ENCODE measurements around the gene LSAMP. TPM values are rescaled to one million over a fixed set of nuclear protein-coding genes. Genes with fewer than 3 reads are reported as not detected.

LSAMP gene
- polyA plus RNA-seq, 3 donors: not detected

GRCh38 chr3:116154389-116154788 lies 290.9 kb downstream of the LSAMP start:
- intact Hi-C loops (cut with micrococcal nuclease): no loop called here
- WGBS (ENCODE audit: insufficient coverage): 53% methylated on average over 2 of the region's 2 CpGs
- H3K27me3 Mint-ChIP-seq (ENCODE audit: low read depth in 3 of 3): peaks cover 0 to 1% (median 0%) of the 10 kb centered on the region in 3 donors

GRCh38 chr3:116153174-116153573 lies 292.1 kb downstream of the LSAMP start:
- WGBS (ENCODE audit: insufficient coverage): 67% methylated on average over 1 of the region's 3 CpGs
- Histone ChIP-seq H3K4me3 (replicated peaks in 1 of 3; ENCODE audit: low read depth in 2 of 3, low read length in 3 of 3) (no peak overlapping the region), H3K4me1 (ENCODE audit: control insufficient read depth in 1 of 2, insufficient read depth in 2 of 2, low read length in 2 of 2) (no peaks in the 10 kb centered on the region), H3K4me2 (replicated peaks; ENCODE audit: extremely low read depth, low read length, poor library complexity, severe bottlenecking) (no peak overlapping the region), H3K36me3 (replicated peaks in 1 of 2; ENCODE audit: control insufficient read depth in 1 of 2, insufficient read depth in 2 of 2, low read length in 2 of 2) (no peaks in the 10 kb centered on the region), H4K20me1 (ENCODE audit: insufficient read depth, low read length) (no peaks in the 10 kb centered on the region), H2AFZ (ENCODE audit: insufficient read depth, low read depth, low read length, poor library complexity, severe bottlenecking) (no peak overlapping the region), H3K27me3 (ENCODE audit: control insufficient read depth in 2 of 2, insufficient read depth in 2 of 2, low read length in 2 of 2) (no peaks in the 10 kb centered on the region), H3K9ac (ENCODE audit: insufficient read depth, low read length, poor library complexity, severe bottlenecking) (no peak overlapping the region), H3K27ac (ENCODE audit: low read depth in 1 of 2, low read length in 2 of 2) (no peak overlapping the region), H3K9me3 (replicated peaks in 1 of 2; ENCODE audit: control insufficient read depth in 1 of 2, insufficient read depth in 1 of 2, low read length in 2 of 2) (no peaks in the 10 kb centered on the region), H3K79me2 (ENCODE audit: insufficient read depth, low read length) (no peaks in the 10 kb centered on the region)
- Mint-ChIP-seq H3K9me3 (peaks cover 0 to 2% (median 0%) of the 10 kb centered on the region in 7 donors), H3K4me3 (no peak overlapping the region), H3K27me3 (ENCODE audit: low read depth in 3 of 3) (peaks cover 0 to 1% (median 0%) of the 10 kb centered on the region in 3 donors), H3K27ac (no peak overlapping the region), H3K36me3 (no peaks in the 10 kb centered on the region), H3K4me1 (no peaks in the 10 kb centered on the region)
- DNase-seq: no peak
- intact Hi-C loops (cut with micrococcal nuclease): no loop called here
- no peak for TF ChIP-seq CTCF (IDR thresholded peaks at IDR 0.05)

More at GRCh38 chr3:116154389-116154788, 290.9 kb downstream of the LSAMP start:
- Histone ChIP-seq H4K20me1 (ENCODE audit: insufficient read depth, low read length) (no peaks in the 10 kb centered on the region), H2AFZ (ENCODE audit: insufficient read depth, low read depth, low read length, poor library complexity, severe bottlenecking) (no peak overlapping the region), H3K27me3 (ENCODE audit: control insufficient read depth in 2 of 2, insufficient read depth in 2 of 2, low read length in 2 of 2) (no peaks in the 10 kb centered on the region), H3K27ac (ENCODE audit: low read depth in 1 of 2, low read length in 2 of 2) (no peak overlapping the region), H3K4me1 (ENCODE audit: control insufficient read depth in 1 of 2, insufficient read depth in 2 of 2, low read length in 2 of 2) (no peaks in the 10 kb centered on the region), H3K4me2 (replicated peaks; ENCODE audit: extremely low read depth, low read length, poor library complexity, severe bottlenecking) (no peak overlapping the region), H3K9me3 (replicated peaks in 1 of 2; ENCODE audit: control insufficient read depth in 1 of 2, insufficient read depth in 1 of 2, low read length in 2 of 2) (no peaks in the 10 kb centered on the region), H3K79me2 (ENCODE audit: insufficient read depth, low read length) (no peaks in the 10 kb centered on the region), H3K4me3 (replicated peaks in 1 of 3; ENCODE audit: low read depth in 2 of 3, low read length in 3 of 3) (no peak overlapping the region), H3K9ac (ENCODE audit: insufficient read depth, low read length, poor library complexity, severe bottlenecking) (no peak overlapping the region), H3K36me3 (replicated peaks in 1 of 2; ENCODE audit: control insufficient read depth in 1 of 2, insufficient read depth in 2 of 2, low read length in 2 of 2) (no peaks in the 10 kb centered on the region)
- H3K4me3 Mint-ChIP-seq: no peak overlapping the region
- peaks cover 0 to 2% (median 0%) of the 10 kb centered on the region in 7 donors for H3K9me3 Mint-ChIP-seq
- H3K4me1 Mint-ChIP-seq: no peaks in the 10 kb centered on the region
- DNase-seq: no peak
- no peak for TF ChIP-seq CTCF (IDR thresholded peaks at IDR 0.05)
- no peak overlapping the region for H3K27ac Mint-ChIP-seq
- no peaks in the 10 kb centered on the region for H3K36me3 Mint-ChIP-seq
